ENCODE measurements around the gene TLL2. TPM values are rescaled to one million over a fixed set of nuclear protein-coding genes. Genes with fewer than 3 reads are reported as not detected.
A peak's percentile ranks its signal among the peaks of the same experiment; 100 is the strongest.

The TLL2 gene
- total RNA-seq, 2 experiments from 2014 or later: 0.05 TPM; not detected in 1

GRCh38 chr10:96482815-96483588 is 30.7 kb downstream of the TLL2 start:
- Mint-ChIP-seq H3K36me3 (no peaks in the 10 kb centered on the region), H3K27me3 (peaks cover 8% of the 10 kb centered on the region), H3K27ac (no peak overlapping the region), H3K9me3 (no peaks in the 10 kb centered on the region), H3K4me3 (no peak overlapping the region), H3K4me1 (ENCODE audit: low read depth) (no peaks in the 10 kb centered on the region)
- intact Hi-C loops (cut with micrococcal nuclease): no loop called here
- CTCF ChIA-PET: no interaction called here
- POLR2A ChIA-PET: no interaction called here
- no peak for DNase-seq

GRCh38 chr10:96478355-96478754 is 35.4 kb downstream of the TLL2 start:
- ChIA-PET CTCF (no interaction called here), POLR2A (no interaction called here)
- Mint-ChIP-seq H3K27ac (no peak overlapping the region), H3K9me3 (no peaks in the 10 kb centered on the region), H3K36me3 (no peaks in the 10 kb centered on the region), H3K27me3 (peaks cover 14% of the 10 kb centered on the region), H3K4me1 (ENCODE audit: low read depth) (no peaks in the 10 kb centered on the region), H3K4me3 (no peak overlapping the region)
- no peak for DNase-seq
- intact Hi-C loops (cut with micrococcal nuclease): no loop called here

- ChIA-PET POLR2A (no interaction called here), CTCF (no interaction called here)
- Mint-ChIP-seq H3K36me3 (no peaks in the 10 kb centered on the region), H3K27me3 (peaks cover 16% of the 10 kb centered on the region), H3K4me1 (ENCODE audit: low read depth) (no peaks in the 10 kb centered on the region), H3K4me3 (no peak overlapping the region), H3K9me3 (no peaks in the 10 kb centered on the region), H3K27ac (no peak overlapping the region)
- intact Hi-C loops (cut with micrococcal nuclease): no loop called here
- no peak for DNase-seq
These were observed 39.9 kb downstream of the TLL2 start for GRCh38 chr10:96473866-96474265.

GRCh38 chr10:96470116-96470743 is 43.5 kb downstream of the TLL2 start:
- H3K4me3 Mint-ChIP-seq: no peak overlapping the region
- H3K27ac Mint-ChIP-seq: no peak overlapping the region
- intact Hi-C loops (cut with micrococcal nuclease): no loop called here
- H3K36me3 Mint-ChIP-seq: no peaks in the 10 kb centered on the region
- CTCF ChIA-PET: interaction anchor here (0.6 to 1.2 kb wide), 3 partner anchors 44 to 1743 kb away, joined by 3 to 4 read pairs (median 4); partner anchors contain the start of gene TLL2
- POLR2A ChIA-PET: no interaction called here
- DNase-seq: peak; percentile 46
- no peaks in the 10 kb centered on the region for H3K9me3 Mint-ChIP-seq
- H3K4me1 Mint-ChIP-seq (ENCODE audit: low read depth): no peaks in the 10 kb centered on the region
- H3K27me3 Mint-ChIP-seq: peaks cover 23% of the 10 kb centered on the region

- no peak for DNase-seq
- peaks cover 23% of the 10 kb centered on the region for H3K27me3 Mint-ChIP-seq
- intact Hi-C loops (cut with micrococcal nuclease): no loop called here
- no peak overlapping the region for H3K27ac Mint-ChIP-seq
- H3K9me3 Mint-ChIP-seq: no peaks in the 10 kb centered on the region
- CTCF ChIA-PET: interaction anchor here (1.1 kb wide), 1 partner anchor 41 kb away, joined by 5 read pairs; no protein-coding TSS in a partner anchor
- no peaks in the 10 kb centered on the region for H3K36me3 Mint-ChIP-seq
- POLR2A ChIA-PET: no interaction called here
- H3K4me1 Mint-ChIP-seq (ENCODE audit: low read depth): no peaks in the 10 kb centered on the region
- no peak overlapping the region for H3K4me3 Mint-ChIP-seq
These were observed 44.9 kb downstream of the TLL2 start for GRCh38 chr10:96468845-96469244.

GRCh38 chr10:96465599-96465998 is 48.1 kb downstream of the TLL2 start:
- no peak overlapping the region for H3K27ac Mint-ChIP-seq
- ChIA-PET CTCF (no interaction called here), POLR2A (no interaction called here)
- DNase-seq: no peak
- H3K4me1 Mint-ChIP-seq (ENCODE audit: low read depth): no peaks in the 10 kb centered on the region
- H3K4me3 Mint-ChIP-seq: no peak overlapping the region
- peaks cover 23% of the 10 kb centered on the region for H3K27me3 Mint-ChIP-seq
- intact Hi-C loops (cut with micrococcal nuclease): no loop called here
- peaks cover 3% of the 10 kb centered on the region for H3K9me3 Mint-ChIP-seq
- peaks cover under 1% of the 10 kb centered on the region for H3K36me3 Mint-ChIP-seq

- Mint-ChIP-seq H3K27ac (no peak overlapping the region), H3K4me1 (ENCODE audit: low read depth) (no peaks in the 10 kb centered on the region), H3K27me3 (peaks cover 18% of the 10 kb centered on the region), H3K4me3 (no peak overlapping the region), H3K9me3 (peaks cover 7% of the 10 kb centered on the region), H3K36me3 (peaks cover 2% of the 10 kb centered on the region)
- POLR2A ChIA-PET: no interaction called here
- intact Hi-C loops (cut with micrococcal nuclease): no loop called here
- CTCF ChIA-PET: no interaction called here
- no peak for DNase-seq
These were observed 50.2 kb downstream of the TLL2 start for GRCh38 chr10:96463562-96463961.

- POLR2A ChIA-PET: no interaction called here
- Mint-ChIP-seq H3K9me3 (peaks cover 7% of the 10 kb centered on the region), H3K4me1 (ENCODE audit: low read depth) (no peaks in the 10 kb centered on the region)
These were observed 51.0 kb downstream of the TLL2 start for GRCh38 chr10:96462606-96463151.

GRCh38 chr10:96460316-96460715 is 53.4 kb downstream of the TLL2 start:
- H3K36me3 Mint-ChIP-seq: peaks cover 2% of the 10 kb centered on the region
- peaks cover 13% of the 10 kb centered on the region for H3K27me3 Mint-ChIP-seq
- intact Hi-C loops (cut with micrococcal nuclease): no loop called here
- H3K4me1 Mint-ChIP-seq (ENCODE audit: low read depth): no peaks in the 10 kb centered on the region
- CTCF ChIA-PET: no interaction called here
- H3K27ac Mint-ChIP-seq: no peak overlapping the region
- POLR2A ChIA-PET: no interaction called here
- DNase-seq: no peak
- H3K4me3 Mint-ChIP-seq: no peak overlapping the region
- H3K9me3 Mint-ChIP-seq: peaks cover 7% of the 10 kb centered on the region

More at GRCh38 chr10:96462606-96463151, 51.0 kb downstream of the TLL2 start:
- CTCF ChIA-PET: no interaction called here
- intact Hi-C loops (cut with micrococcal nuclease): no loop called here
- Mint-ChIP-seq H3K27me3 (peaks cover 12% of the 10 kb centered on the region), H3K4me3 (no peak overlapping the region), H3K36me3 (peaks cover 2% of the 10 kb centered on the region), H3K27ac (no peak overlapping the region)
- DNase-seq: no peak

- intact Hi-C loops (cut with micrococcal nuclease): no loop called here
- POLR2A ChIA-PET: no interaction called here
- CTCF ChIA-PET: no interaction called here
- Mint-ChIP-seq H3K9me3 (peaks cover 7% of the 10 kb centered on the region), H3K4me3 (no peak overlapping the region), H3K27me3 (peaks cover 6% of the 10 kb centered on the region), H3K27ac (no peak overlapping the region), H3K4me1 (ENCODE audit: low read depth) (no peaks in the 10 kb centered on the region), H3K36me3 (peaks cover 2% of the 10 kb centered on the region)
- no peak for DNase-seq
These were observed 56.4 kb downstream of the TLL2 start for GRCh38 chr10:96457341-96457740.

- no peak for DNase-seq
- Mint-ChIP-seq H3K4me3 (no peak overlapping the region), H3K27ac (no peak overlapping the region), H3K27me3 (peaks cover 6% of the 10 kb centered on the region), H3K4me1 (ENCODE audit: low read depth) (no peaks in the 10 kb centered on the region), H3K9me3 (peaks cover 7% of the 10 kb centered on the region), H3K36me3 (peaks cover 2% of the 10 kb centered on the region)
- intact Hi-C loops (cut with micrococcal nuclease): no loop called here
- POLR2A ChIA-PET: no interaction called here
- CTCF ChIA-PET: no interaction called here
These were observed 57.4 kb downstream of the TLL2 start for GRCh38 chr10:96456296-96456840.

GRCh38 chr10:96453856-96454583 is 59.7 kb downstream of the TLL2 start:
- intact Hi-C loops (cut with micrococcal nuclease): no loop called here
- H3K36me3 Mint-ChIP-seq: no peaks in the 10 kb centered on the region
- ChIA-PET POLR2A (no interaction called here), CTCF (no interaction called here)
- H3K4me3 Mint-ChIP-seq: no peak overlapping the region
- no peaks in the 10 kb centered on the region for H3K4me1 Mint-ChIP-seq (ENCODE audit: low read depth)
- H3K27ac Mint-ChIP-seq: no peak overlapping the region
- DNase-seq: no peak
- H3K9me3 Mint-ChIP-seq: no peaks in the 10 kb centered on the region
- peaks cover 3% of the 10 kb centered on the region for H3K27me3 Mint-ChIP-seq

Measured in activated CD4-positive, alpha-beta memory T cell treated with anti-CD3 and anti-CD28 coated beads for 36 hours (primary cell).